GM18858 (cell line): ENCODE results near the gene TM4SF5.

Experiments
- ATAC-seq: cut with Tn5 transposase; IDR thresholded peaks from one replicate; pipeline ENCODE4 v1.9.1; 2021; ENCODE audit not compliant: unreplicated experiment

The TM4SF5 gene

DNA sequence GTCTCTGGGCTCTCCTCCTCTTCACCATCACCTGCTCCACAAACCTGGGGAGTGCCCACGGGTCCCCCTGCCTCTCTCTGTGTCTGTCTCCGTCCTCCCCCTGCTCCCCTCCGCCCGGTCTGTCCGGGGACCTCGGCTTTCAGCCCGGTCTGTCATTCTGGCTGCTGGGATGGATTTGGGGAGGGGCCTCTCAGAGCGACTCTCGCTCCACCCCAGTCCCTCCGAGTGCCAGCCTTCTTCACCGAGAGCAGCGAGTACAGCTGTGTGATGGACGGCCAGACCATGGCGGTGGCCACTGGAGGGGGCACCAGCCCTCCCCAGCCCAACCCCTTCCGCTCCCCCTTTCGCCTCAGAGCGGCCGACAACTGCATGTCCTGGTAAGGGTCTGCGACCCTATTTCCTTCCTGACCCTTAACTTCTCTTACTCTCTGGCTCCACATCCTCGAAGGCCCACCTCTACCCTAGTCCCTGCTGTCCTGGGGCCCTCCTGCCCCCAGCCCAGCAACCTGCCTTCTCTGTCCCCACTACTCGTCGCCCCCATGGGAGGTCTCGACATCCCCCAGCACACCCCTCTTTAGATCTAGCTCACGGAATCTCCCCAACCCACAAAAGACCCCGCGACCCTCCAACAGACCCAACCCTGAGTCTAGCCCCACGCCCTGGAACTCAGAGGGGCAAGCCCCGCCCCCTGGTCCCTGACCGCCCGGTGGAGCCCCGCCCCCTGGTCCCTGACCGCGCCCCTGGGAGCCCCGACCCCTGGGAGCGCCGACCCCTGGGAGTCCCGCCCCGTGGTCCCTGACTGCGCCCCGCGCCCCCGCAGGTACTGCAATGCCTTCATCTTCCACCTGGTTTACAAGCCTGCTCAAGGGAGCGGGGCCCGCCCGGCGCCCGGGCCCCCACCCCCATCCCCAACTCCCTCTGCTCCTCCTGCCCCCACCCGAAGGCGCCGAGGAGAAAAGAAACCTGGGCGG lies 26.4 kb upstream of the TM4SF5 start:
- ATAC-seq = no peak

DNA sequence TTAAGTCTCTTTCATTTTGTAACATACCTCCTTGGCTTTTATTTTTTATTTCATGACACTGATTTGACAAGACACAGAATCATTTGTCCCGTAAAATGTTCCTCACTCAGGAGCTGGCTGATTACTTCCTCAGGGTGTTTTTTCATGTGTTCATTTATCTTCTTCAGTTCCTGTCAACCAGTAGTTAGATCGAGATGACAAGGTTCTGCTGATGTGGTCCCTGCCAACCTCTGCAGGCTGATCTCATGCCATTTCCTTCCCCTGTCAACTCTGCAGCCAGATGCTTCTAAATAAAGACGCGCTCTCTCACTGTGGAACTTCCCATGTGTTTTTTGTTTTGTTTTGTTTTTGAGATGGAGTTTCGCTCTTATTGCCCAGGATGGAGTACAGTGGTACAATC lies 23.8 kb upstream of the TM4SF5 start:
- ATAC-seq = no peak

DNA sequence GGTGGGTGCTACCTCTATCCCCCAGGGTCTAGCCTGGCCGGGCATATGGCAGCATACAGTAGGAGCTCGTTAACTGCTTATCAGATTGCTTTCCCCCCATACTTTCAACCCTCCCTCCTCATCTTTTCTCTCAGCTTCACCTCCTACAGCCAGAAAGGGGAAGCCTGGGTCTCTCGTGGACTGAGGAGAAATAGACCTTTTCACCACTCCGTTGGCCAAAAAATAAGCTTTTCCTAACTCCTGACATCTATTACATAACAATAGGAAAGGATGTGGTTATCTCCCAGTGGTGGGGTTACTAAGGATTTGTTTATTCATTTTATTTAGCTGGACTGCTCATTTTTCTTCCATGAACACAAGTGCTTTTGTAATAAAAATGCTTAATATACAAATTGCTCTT lies 23.0 kb upstream of the TM4SF5 start:
- ATAC-seq = no peak

DNA sequence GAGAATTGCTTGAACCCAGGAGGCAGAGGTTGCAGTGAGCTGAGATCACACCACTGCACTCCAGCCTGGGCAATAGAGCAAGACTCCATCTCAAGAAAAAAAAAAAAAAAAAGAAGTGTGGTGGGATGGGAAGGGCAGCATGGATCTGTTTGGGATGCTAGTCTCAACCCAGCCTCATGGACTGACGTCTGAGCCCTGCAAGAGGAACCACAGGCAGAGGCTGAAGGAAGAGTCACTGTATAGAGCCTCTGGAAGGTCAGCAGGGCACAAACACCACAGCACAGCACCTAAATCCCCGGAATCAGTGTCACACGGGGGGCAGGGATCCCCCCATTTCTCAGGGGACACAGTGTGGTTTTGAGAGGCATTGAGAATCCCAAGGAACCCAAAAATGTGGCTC lies 21.1 kb upstream of the TM4SF5 start:
- no peak for ATAC-seq

DNA sequence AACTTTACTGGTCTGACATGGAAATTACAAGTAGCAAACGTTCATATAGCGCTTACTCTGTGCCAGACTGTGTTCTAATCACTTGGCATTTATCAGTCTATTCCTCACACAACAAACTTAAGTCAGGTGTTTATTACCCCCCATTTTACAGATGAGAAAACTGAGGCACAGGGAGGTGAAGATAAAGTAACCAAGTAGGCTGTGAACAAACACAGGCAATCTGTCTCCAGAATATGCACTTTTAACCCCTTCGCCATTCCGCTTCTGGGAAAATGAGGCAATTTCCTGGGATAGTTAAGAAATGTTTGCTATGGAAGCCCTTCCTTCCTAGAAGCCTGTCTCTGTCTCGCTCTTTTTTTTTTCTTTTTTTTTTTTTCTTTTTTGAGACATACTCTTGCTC lies 19.8 kb upstream of the TM4SF5 start:
- no peak for ATAC-seq

DNA sequence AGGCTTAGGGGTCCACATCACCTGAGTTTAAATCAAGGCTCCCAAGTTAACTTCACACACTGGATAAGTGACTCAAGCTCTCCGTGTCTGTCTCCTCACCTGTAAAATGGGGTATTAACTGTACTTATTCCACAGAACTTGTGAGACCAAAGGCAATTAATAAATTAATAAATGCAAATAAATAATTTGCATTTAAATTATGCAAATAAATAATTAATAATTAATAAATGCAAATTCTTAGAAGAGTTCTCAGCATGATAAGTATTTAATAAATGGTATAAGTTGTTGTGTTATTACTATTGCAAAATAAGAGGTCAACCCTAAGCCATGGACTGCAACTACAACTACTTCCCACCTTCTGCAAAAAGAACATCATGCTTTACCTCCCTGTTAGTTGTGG lies 18.3 kb upstream of the TM4SF5 start:
- ATAC-seq = no peak

DNA sequence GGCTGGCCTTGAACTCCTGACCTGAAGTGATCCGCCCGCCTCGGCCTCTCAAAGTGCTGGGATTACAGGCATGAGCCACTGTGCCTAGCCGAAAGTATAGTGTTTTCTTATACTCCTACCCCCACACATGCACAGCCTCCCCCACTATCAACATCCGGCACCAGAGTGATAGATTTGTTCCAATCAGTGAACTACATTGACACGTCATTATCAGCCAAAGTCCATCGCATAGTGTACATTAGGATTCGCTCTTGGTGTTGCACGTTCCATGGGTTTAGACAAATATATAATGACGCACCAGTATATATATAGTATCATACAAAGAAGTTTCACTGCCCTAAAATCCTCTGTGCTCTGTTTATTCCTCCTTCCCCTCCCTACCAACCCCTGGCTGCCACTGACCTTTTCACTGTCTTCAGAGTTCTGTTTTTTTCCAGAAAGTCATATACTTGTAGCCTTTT lies 11.9 kb upstream of the TM4SF5 start:
- ATAC-seq = no peak

DNA sequence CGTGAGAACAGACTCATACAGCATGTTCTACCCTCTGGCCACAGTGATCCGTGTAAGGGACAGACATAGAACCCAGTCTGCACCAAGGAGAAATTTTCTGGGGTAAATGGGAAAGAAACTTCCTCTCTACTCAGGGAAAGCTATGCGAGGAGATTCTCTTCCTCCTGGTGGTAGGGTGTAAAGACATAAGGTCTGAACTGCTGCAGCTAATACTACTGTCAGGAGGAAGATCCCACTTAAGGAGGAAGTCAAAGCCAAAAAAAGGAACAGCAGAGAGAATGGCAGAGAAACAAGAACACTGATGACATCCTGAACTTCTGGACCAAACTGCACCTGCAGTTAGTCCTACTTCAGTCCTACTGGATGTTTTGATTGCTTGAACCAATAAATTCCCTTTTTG lies 7.1 kb upstream of the TM4SF5 start:
- ATAC-seq = no peak

DNA sequence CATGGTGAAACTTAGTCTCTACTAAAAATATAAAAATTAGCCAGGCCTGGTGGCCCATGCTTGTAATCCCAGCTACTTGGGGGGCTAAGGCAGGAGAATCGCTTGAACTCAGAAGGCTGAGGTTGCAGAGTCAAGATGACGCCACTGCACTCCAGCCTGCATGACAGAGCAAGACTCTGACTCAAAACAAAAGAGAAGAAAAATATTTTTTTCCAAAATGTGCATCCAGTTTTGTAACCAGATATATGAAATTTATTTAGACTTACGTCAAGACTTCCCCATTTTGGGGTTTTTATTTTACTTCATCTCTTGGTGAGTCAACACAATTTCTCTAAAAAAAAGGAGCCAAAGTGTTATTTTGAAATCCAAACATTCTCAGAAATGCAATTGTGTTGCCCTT lies 5.5 kb upstream of the TM4SF5 start:
- ATAC-seq = no peak

DNA sequence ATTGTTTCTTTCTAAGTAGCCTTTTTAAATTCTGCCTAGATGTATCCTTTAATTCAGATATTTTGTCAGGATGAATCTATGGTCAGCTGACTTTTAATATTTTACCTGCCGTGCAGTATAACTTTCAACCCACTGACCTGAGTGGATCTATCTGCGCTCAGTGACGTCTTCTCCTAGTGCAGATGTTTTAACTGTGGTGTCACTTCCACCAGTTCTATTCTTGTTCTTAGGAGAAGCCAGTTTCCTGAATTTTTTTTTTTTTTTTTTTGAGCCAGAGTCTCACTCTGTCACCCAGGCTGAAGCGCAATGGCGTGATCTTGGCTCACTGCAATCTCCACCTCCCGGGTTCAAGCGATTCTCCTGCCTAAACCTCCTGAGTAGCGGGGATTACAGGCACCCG lies 5.0 kb upstream of the TM4SF5 start:
- ATAC-seq = no peak

DNA sequence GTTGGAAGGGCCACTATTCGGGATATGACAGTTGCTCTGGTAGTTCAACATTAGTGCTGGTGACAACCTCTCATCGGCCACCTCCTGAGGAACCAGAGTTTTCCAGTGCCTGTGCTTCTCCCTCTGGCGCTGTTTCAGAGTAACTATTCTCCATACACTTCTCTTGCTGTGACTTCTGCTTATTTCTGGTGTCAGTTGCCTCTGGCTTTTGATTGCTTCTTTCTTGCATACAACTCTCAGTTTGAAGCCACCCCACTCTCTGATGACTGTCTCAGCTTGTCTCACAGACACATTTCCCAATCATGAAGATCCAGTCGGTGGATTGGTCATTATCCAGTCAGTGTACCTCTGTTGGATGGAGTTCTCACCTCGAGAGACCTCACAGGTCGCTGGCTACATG lies 3.4 kb upstream of the TM4SF5 start:
- ATAC-seq = no peak

DNA sequence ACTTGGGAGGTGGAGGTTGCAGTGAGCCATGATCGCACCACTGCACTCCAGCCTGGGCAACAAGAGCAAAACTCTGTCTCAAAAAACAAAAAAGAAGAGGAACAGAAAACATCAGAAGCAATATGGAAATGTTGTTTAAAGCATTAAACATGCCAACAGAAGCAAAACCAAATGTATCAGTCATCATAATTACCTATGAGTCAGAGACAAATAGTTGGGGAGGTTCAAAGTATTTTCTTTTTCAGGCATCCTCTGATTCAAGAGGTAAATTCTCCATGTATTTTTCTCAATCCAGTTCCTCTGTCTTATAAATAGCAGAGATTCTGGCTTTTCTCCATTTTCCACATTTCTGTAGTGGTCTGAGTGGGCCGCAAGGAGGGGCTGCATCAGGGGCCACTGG lies 2.1 kb upstream of the TM4SF5 start:
- no peak for ATAC-seq

DNA sequence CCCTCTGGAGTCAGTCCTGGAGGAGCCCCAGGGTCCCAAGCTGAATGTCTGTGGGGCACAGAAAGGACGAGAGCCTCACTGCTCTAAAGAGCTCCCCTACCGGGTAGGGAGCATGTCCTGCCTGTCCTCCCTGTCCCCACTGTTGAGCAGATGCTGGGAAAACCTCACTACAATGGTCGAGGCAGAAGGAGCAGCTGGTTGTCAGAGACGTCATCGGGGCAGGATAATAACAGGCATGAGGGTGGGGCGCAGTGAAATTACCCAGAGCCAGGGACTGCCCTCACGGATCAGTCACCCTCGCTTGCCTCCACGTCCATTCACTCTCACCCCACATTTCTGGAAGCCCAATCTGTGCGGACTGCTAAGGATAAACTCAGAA lies 538 bp downstream of the TM4SF5 start:
- no peak for ATAC-seq

DNA sequence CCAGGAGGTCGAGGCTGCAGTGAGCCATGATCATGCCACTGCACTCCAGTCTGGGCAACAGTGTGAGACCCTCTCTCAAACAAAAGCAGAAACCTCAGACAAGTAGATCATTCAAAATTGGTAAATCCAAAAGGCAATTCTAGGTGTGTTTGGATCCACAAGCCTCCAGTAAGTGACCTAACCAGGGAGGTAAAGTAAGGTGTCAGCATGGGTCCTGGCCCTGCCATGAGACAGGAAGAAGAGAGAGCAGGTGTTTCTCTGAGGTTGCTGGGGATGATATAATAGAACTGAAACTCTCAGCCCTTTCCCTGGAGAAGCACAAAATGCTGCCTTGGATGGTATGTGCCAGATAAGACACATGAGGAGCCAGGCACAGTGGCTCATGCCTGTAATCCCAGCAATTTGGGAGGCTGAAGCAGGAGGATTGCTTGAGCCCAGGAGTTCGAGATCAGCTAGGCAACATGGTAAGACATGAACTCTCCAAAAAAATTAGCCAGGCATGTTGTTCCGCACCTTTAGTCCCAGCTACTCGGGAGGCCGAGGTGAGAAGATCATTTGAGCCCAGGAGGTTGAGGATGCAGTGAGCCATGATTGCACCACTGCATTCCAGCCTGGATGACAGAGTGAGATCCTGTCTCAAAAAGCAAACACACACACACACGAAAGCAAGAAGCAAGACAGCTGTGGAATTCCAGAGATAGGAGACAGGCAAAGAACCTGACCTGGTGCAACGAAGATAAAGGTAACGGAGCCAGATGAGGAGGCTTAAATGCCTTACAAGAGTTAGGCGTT lies 6.5 kb downstream of the TM4SF5 start:
- no peak for ATAC-seq

DNA sequence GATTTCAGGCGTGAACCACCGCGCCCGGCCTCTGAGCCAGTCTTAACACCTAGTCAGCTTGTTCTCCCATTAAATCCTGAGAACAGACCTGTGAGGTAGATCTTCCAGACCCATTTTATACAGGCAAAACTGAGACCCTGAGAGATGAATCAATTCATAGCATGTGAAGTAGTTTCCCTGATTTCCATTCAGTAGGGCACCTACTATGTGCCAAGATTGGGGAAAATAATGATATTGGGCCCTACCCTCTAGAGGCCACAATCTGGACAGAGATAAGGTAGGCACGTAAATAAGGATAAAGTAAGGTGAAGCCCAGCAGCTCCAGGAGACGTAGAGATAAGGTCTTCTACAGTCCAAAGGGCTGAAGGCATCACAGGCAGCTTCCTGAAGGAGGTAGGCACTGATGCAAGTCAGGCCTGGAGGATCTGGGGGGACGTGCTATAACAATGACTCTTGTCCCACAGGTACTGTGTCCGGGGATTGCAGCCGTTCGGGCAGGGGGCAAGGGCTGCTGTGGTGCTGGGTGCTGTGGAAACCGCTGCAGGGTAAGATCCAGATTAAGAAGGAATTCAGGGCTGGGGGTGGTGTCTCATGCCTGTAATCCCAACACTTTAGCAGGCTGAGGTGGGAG lies 8.8 kb downstream of the TM4SF5 start:
- no peak for ATAC-seq

DNA sequence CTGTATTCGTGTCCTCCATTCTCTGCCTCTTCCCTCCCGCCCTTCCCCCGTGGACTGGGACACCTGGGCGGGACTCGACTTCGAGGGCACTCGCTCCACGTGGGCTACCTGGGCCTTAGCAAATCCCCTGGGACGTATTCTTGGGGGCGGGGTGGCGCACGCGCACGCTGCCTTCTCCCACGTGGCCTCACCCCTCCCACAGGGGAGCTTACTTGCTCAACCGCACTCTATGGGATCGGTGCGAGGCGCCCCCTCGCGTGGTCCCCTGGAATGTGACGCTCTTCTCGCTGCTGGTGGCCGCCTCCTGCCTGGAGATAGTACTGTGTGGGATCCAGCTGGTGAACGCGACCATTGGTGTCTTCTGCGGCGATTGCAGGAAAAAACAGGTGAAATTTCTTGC lies 11.0 kb downstream of the TM4SF5 start:
- ATAC-seq = no peak

DNA sequence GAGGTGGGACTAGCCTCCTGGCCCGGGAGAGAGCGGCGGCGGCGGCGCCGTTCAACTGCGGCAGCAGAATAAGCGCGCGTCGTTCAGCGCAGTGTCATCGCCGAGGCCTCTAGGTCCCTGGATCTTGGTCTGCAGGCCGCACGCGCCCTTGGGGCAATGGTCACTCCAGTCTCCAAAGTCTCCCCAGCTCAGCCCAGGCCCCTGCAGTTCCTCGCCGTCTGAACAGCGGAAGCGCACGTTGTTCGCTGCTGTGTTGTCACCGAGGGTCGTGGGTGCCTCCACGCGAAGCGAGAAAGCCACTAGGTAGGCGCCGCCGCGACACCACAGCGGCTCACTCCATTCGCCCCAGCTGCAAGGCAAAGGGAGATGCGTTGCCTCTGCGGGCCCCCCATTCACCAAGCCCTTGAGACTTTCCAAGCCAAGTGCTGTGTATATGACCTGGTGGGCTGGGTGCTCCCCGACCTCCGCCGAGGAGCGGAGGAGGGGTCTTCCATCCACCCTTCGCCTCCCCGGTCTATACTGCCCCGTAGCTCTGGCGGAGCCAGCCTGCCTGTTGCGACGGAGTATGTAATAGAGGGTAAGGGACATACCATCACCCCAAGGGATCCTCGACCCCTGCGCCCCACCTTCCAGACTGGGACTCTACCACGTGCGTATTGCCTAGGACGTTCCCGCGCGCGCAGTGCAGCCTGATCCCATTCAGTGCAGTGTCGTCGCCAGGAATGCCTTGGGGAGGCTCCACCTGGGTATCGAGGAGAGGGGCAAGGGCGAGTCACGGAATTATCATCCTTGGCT lies 13.8 kb downstream of the TM4SF5 start:
- no peak for ATAC-seq

DNA sequence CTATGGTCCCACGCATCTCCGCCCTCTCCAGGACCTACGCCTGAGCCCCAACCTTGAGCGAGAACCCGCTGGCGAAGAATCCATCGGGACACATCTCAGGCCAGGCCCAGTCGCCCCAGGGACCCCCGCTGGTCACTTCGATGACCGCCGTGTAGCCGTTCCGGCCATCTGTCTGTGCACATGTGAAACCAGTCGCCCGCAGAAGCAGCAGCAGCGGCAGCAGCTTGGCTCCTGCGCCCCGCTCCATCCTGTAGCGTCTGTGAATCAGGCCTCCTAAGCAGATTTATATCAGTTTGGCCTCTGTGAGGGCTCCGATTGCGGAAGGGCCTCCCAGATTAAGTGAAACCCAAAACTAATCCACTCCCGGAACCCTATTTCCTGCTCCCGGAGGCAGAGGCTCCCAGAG lies 14.4 kb downstream of the TM4SF5 start, which contains the start of gene VMO1:
Gene VMO1, minus strand, starts transcription at position 259 of the 406 bp plus-strand sequence. Its CDS starts 12 bp downstream, at position 247.
- no peak for ATAC-seq

DNA sequence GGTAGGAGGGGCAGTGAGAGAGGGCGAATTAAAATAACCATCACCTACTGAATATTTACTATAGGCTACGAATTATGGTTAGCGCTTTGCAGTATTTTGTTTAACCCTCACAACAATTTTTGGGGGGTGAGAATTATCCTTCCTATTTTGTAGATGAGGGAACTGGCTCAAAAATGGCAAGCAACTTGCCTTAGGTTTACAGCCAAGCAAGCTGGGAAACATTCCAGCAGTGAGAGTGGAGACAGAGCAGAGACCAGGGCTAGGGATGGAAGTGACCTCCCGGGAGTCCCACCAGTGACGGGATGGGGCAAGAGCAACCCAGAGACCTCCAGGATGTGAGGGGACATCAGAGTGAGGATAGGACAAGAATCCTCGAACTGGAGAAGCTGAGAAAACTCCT lies 14.8 kb downstream of the TM4SF5 start:
- ATAC-seq = no peak

DNA sequence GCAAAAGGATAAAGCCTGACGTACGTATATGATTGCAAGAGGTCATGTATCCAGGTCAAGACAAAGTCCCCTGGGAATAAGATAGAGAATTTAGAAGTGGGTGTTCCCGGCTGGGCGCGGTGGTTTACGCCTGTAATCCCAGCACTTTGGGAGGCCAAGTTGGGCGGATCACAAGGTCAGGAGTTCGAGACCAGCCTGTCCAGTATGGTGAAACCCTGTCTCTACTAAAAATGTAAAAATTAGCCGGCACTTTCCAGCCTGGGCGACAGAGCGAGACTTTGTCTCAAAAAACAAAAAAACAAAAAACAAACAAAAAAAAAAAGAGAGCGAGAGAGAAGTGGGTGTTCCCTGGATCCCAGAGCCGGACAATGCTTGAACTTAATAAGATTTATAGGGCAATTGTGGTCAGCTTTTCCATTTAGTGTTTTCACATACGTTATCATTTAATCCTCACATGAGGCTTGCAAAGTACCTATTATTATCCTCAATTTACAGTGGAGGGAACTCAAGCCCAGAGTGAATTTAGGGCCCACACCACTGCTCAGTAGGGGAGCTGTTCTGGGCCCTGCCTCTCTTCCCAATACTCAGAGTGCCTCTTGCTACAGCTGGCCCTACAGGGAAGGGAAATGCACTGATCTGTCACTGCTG lies 16.6 kb downstream of the TM4SF5 start:
- ATAC-seq = no peak
